Stimulated activated naive CD4-positive, alpha-beta T cell (primary cell): ENCODE measurements around the gene PLS1.
"Not testable (repeated sequence)": the region's sequence is repeated elsewhere in the genome, so short reads cannot be mapped to it uniquely, and the experiment has no call there.

Source experiments
- DNase-seq, 6 experiments: peaks; one replicate each; lab custom pipeline; 2025; lab: John Stamatoyannopoulos, UW

PLS1 gene

GRCh38 chr3:142596726-142597088, 514 bp downstream of the PLS1 start:
- no peak for DNase-seq

GRCh38 chr3:142597906-142598305, 1.7 kb downstream of the PLS1 start:
- no peak for DNase-seq

- DNase-seq: no peak
Observed at GRCh38 chr3:142601713-142602112, 5.5 kb downstream of the PLS1 start.

GRCh38 chr3:142602619-142603385, 6.6 kb downstream of the PLS1 start:
- DNase-seq: no peak

GRCh38 chr3:142603386-142603705, 7.2 kb downstream of the PLS1 start:
- not testable (repeated sequence) for DNase-seq

GRCh38 chr3:142604940-142605339, 8.7 kb downstream of the PLS1 start:
- no peak for DNase-seq

GRCh38 chr3:142608631-142609030, 12.4 kb downstream of the PLS1 start:
- DNase-seq: no peak

- DNase-seq: no peak
Observed at GRCh38 chr3:142609136-142609535, 12.9 kb downstream of the PLS1 start.

- no peak for DNase-seq
Observed at GRCh38 chr3:142611206-142611605, 15.0 kb downstream of the PLS1 start.

GRCh38 chr3:142613491-142613890, 17.3 kb downstream of the PLS1 start:
- no peak for DNase-seq

- DNase-seq: no peak
Observed at GRCh38 chr3:142614059-142614626, 17.9 kb downstream of the PLS1 start.

- no peak for DNase-seq
Observed at GRCh38 chr3:142615171-142615570, 19.0 kb downstream of the PLS1 start.

GRCh38 chr3:142618917-142619461, 22.8 kb downstream of the PLS1 start:
- DNase-seq: no peak

- DNase-seq: no peak
Observed at GRCh38 chr3:142622405-142622804, 26.2 kb downstream of the PLS1 start.

GRCh38 chr3:142623194-142623593, 27.0 kb downstream of the PLS1 start:
- DNase-seq: no peak

GRCh38 chr3:142624341-142625152, 28.4 kb downstream of the PLS1 start:
- DNase-seq: no peak

GRCh38 chr3:142625153-142625440, 28.9 kb downstream of the PLS1 start:
- no peak for DNase-seq

- no peak for DNase-seq
Observed at GRCh38 chr3:142626971-142627370, 30.8 kb downstream of the PLS1 start.

- no peak for DNase-seq
Observed at GRCh38 chr3:142628801-142629200, 32.6 kb downstream of the PLS1 start.

- no peak for DNase-seq
Observed at GRCh38 chr3:142633073-142633472, 36.9 kb downstream of the PLS1 start.

GRCh38 chr3:142636050-142636449, 39.9 kb downstream of the PLS1 start:
- DNase-seq: no peak

- no peak for DNase-seq
Observed at GRCh38 chr3:142636664-142637063, 40.5 kb downstream of the PLS1 start.

- no peak for DNase-seq
Observed at GRCh38 chr3:142638291-142638690, 42.1 kb downstream of the PLS1 start.
